Raji (cell line): Measurements from ENCODE around the gene FOXP1.

ENCODE experiments used
- POLR2A ChIP-seq: IDR thresholded peaks from 2 replicates; pipeline ENCODE4 v1.6.1; 2011; ENCODE audit warnings: low read depth, low read length, control low read depth; ENCODE audit not compliant: insufficient read depth

The FOXP1 gene

DNA sequence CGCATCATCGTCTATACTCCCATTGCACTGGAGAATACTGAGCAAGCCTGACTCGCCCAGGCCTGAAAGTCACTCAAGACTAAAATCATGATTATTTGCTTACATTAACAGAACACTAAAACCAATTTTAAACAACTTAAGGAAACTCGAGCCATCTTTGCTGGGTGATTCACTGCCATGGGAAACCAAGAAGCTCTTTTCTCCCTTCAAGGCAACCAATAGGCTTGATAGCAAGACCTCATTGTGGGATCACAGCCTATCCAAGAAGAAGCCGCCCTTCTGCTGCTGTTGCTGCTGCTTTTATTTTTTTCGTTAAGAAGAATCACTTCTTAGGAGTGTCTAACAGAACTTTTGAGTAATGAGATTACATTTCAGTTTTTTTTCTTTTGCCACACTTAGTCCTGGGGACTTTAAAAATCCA, 479.4 kb downstream of the FOXP1 start:
- no peak for TF ChIP-seq POLR2A

DNA sequence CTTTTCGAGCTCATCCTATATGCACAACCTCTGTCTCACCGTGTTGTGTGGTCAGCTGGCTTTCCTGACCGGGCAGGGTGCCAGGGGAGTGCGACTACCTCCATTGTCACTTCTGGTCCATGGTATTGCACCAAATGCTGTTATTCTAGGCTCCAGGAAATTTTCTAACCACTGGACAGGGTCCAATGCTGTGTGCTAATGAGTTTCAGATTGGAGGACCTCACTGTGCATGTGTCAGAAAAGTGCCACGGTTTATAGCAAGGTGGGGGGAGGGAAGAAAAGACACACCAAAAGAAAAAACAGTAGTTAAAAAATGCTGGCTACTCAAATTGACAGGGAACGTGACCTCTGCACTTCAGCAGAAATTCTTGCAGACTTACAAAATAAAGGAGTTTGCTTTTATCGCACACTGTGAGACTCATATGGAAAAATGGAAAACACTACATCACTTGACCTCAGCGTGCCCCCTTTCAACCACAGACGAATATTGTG, 480.1 kb downstream of the FOXP1 start:
- TF ChIP-seq POLR2A = no peak

DNA sequence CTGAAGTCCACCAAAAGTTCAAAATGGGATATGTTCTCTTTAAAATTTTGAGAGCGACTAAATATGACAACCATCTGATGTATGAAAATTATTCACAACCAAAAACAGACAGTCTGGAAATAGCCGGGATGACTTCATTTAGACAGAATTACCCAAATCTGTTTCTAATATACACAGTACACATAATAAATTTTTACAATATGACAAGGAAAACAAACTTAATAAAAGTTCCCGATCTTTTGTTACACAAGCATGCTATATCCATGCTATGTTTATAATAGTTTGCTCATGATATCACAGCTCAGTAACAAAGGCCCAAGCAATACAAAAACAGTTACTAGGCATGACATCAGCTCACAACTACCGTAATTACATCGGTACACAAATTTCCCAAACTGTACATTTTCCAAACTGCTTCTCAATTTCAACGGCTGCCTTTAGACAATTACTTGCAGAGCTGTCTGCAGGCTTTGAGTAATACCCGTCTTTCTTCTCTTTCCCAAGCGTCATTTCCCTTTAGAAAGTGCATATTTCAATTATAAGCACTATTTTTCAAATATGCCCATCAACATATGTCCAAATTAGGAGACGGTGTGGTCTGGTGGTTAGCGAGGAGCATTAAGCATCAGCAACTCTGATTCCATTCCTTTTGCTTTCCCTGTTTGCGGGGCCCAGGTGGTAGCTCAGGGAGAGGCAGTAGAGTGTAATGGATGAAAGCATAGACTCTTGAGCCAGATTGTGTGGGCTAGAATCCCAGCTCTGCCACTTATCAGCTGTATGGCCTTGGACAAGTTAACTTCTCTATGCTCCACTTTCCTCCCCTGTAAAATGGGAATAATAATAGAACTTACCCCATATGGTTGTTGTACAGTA, 481.2 kb downstream of the FOXP1 start:
- TF ChIP-seq POLR2A = no peak

GRCh38 chr3:71101626-71102025, 481.9 kb downstream of the FOXP1 start:
- no peak for TF ChIP-seq POLR2A

DNA sequence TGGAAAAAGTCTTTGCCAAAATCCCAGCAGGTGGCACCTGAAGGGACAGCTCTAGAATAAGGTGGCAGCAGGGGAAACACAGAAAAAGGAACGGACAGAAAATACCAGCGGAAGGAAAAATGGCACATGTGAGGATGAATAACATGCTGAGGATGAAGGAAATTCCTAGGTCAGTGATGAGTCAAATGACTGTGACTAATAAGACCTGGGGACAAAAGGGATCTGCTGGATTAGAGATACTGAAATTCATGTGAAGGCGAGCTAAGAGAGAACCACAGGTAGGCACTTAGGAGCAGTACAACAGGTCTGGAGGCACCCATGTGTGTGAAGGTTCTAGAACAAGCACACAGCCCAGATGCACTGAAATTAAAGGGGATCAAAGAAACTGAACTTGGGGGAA, 482.5 kb downstream of the FOXP1 start:
- no peak for TF ChIP-seq POLR2A

DNA sequence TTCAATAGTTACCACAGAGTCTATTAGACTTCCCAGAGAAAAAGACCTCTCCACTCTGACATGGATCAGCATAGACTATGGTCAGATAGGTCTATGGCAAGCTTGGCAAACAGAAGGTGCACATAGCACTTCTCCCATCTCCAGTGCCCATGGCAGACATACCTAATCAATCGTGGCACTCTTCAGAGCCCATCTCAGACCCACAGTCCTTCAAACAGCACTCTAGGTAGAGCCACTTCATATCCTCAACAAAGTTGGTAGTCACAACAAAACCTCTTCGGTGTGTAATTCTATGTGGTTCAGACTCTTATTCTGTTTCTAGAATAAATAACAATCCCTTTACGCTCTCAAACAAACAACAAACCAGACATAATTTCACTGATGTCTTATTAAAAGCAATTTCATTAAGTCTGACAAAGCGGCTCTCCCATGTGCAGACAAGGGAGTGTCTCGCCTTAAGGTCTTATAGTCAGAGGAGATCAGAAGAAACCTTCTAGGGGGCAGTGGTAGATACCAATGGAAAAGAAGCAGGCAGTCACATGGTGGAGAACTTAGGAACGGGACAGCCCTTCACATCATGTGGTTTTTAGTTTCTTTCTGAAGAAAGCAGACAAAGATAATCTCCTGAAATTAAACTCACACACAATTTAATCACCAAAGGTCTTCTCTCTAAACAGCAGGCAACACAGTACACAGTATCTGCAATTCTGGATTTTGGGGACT, 483.4 kb downstream of the FOXP1 start:
- TF ChIP-seq POLR2A = no peak

GRCh38 chr3:71097557-71097956, 486.0 kb downstream of the FOXP1 start:
- TF ChIP-seq POLR2A = no peak

- TF ChIP-seq POLR2A = no peak
These were observed 487.8 kb downstream of the FOXP1 start for GRCh38 chr3:71095511-71096291.

- TF ChIP-seq POLR2A = no peak
These were observed 488.8 kb downstream of the FOXP1 start for GRCh38 chr3:71094658-71095209.

GRCh38 chr3:71092665-71093064, 490.9 kb downstream of the FOXP1 start:
- no peak for TF ChIP-seq POLR2A

GRCh38 chr3:71090207-71090606, 493.3 kb downstream of the FOXP1 start:
- TF ChIP-seq POLR2A = no peak

DNA sequence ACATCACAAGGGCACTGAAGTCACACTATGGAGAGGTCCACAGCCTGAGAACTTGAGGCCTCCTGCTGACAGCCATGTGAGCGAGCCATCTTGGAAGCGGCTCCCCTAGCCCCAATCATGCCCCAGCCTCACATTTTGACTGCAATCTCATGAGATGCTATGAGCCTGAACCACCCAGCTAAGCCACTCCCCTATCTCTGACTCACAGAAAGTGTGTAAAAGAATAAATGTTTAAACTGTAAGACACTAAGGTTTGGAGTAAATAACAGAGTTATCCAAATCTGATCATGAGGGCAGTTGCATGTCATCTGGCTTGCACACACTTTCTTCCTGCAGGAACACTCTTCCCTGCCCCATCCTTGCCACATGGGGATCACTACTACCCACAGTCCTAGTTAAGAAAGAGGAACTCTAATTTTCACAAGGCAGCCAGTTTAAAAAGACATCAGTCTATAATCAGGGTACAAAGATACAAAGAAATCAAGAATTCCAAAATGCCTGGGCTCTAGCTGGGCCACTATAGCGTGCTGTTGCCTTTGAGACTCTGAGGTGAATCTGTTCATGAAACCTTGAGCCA, 494.2 kb downstream of the FOXP1 start:
- no peak for TF ChIP-seq POLR2A

GRCh38 chr3:71088742-71089141, 494.8 kb downstream of the FOXP1 start:
- TF ChIP-seq POLR2A = no peak

GRCh38 chr3:71088019-71088708, 495.4 kb downstream of the FOXP1 start:
- no peak for TF ChIP-seq POLR2A
